Thymus (tissue), 11 donors: Measurements from ENCODE around the gene RPL36AL. TPM values are rescaled to one million over a fixed set of nuclear protein-coding genes. Genes with fewer than 3 reads are reported as not detected.
A peak's percentile ranks its signal among the peaks of the same experiment; 100 is the strongest.
"Not testable (repeated sequence)": the region's sequence is repeated elsewhere in the genome, so short reads cannot be mapped to it uniquely, and the experiment has no call there.

Experiments used
- DNase-seq, 9 donors: peaks; one replicate each; pipeline ENCODE4 v3.0.0-alpha.2; 2013; ENCODE audit warnings: low spot score in 9 of 9, low read depth in 6 of 9, missing footprints in 1 of 9
- H3K27ac ChIP-seq, 2 donors: one replicate each; pipeline ENCODE4 v1.5.1; 2013; ENCODE audit warnings: control low read depth in 1 of 2, low read depth in 1 of 2, low read length in 1 of 2, mild to moderate bottlenecking in 1 of 2, moderate library complexity in 1 of 2
- H3K27me3 ChIP-seq, 2 donors: one replicate each; pipeline ENCODE4 v1.5.1; 2013; ENCODE audit warnings: low read length in 1 of 2; ENCODE audit not compliant: control insufficient read depth in 2 of 2, insufficient read depth in 1 of 2
- H3K36me3 ChIP-seq, 2 donors: one replicate each; pipeline ENCODE4 v1.5.1; 2013; ENCODE audit warnings: low read length in 1 of 2, mild to moderate bottlenecking in 1 of 2, moderate library complexity in 1 of 2; ENCODE audit not compliant: control insufficient read depth in 2 of 2, insufficient read depth in 2 of 2
- H3K4me1 ChIP-seq, 2 donors: one replicate each; pipeline ENCODE4 v1.5.1; 2013; ENCODE audit warnings: low read length in 2 of 2; ENCODE audit not compliant: control insufficient read depth in 2 of 2, insufficient read depth in 2 of 2
- H3K4me3 ChIP-seq, 2 donors: one replicate each; pipeline ENCODE4 v1.5.1; 2013; ENCODE audit warnings: low read length in 2 of 2, control low read depth in 1 of 2, mild to moderate bottlenecking in 1 of 2
- H3K9me3 ChIP-seq, 2 donors: one replicate each; pipeline ENCODE4 v1.5.1; 2013; ENCODE audit warnings: low read length in 1 of 2, mild to moderate bottlenecking in 1 of 2; ENCODE audit not compliant: control insufficient read depth in 2 of 2, insufficient read depth in 1 of 2
- WGBS: extraction: QIAGEN DNeasy Blood & Tissue Kit; methylation state at CpG from one replicate; pipeline ENCODE4 v1.1.7; 2013; 5-methylcytosine and 5-hydroxymethylcytosine counted together
- polyA plus RNA-seq: library from polyadenylated mRNA; stranded (reverse); fragments of 200-250 nt; gene quantifications from one replicate; pipeline ENCODE4 v1.2.3, GENCODE V29; 2013
- total RNA-seq: library from RNA; stranded (reverse); fragments of 120-200 nt; gene quantifications from one replicate; pipeline ENCODE4 v1.2.4, GENCODE V29; 2013
- donor health status: healthy.

Gene RPL36AL
- total and polyA plus RNA-seq, 2 donors, result 307 to 619 TPM

- 90% methylated on average over 3 of the region's 3 CpGs for WGBS
Measured at GRCh38 chr14:49622022-49622607, 1.7 kb upstream of the RPL36AL start.

DNA sequence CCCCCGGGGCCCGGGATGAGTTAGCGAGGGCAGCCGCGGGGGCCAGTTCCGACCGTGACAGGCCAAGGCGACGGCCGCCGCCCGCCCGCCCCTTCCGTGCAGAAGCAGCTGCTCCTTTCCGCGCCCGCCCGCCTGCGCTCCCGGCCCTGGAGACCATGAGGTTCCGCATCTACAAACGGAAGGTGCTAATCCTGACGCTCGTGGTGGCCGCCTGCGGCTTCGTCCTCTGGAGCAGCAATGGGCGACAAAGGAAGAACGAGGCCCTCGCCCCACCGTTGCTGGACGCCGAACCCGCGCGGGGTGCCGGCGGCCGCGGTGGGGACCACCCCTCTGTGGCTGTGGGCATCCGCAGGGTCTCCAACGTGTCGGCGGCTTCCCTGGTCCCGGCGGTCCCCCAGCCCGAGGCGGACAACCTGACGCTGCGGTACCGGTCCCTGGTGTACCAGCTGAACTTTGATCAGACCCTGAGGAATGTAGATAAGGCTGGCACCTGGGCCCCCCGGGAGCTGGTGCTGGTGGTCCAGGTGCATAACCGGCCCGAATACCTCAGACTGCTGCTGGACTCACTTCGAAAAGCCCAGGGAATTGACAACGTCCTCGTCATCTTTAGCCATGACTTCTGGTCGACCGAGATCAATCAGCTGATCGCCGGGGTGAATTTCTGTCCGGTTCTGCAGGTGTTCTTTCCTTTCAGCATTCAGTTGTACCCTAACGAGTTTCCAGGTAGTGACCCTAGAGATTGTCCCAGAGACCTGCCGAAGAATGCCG, 872 bp upstream of the RPL36AL start:
- peak in 2 of 9 donors; percentile 40 to 43 for DNase-seq
- H3K4me1 ChIP-seq, result peaks cover 16 to 22% of the 10 kb centered on the region in 2 donors

More at GRCh38 chr14:49622022-49622607, 1.7 kb upstream of the RPL36AL start:
- Histone ChIP-seq H3K36me3 (peaks cover 18 to 20% of the 10 kb centered on the region in 2 donors), H3K4me3 (peak overlapping the region; percentile 74 to 96), H3K27ac (no peak overlapping the region), H3K4me1 (peaks cover 16 to 22% of the 10 kb centered on the region in 2 donors), H3K9me3 (no peaks in the 10 kb centered on the region), H3K27me3 (no peaks in the 10 kb centered on the region)
- DNase-seq, result no peak

DNA sequence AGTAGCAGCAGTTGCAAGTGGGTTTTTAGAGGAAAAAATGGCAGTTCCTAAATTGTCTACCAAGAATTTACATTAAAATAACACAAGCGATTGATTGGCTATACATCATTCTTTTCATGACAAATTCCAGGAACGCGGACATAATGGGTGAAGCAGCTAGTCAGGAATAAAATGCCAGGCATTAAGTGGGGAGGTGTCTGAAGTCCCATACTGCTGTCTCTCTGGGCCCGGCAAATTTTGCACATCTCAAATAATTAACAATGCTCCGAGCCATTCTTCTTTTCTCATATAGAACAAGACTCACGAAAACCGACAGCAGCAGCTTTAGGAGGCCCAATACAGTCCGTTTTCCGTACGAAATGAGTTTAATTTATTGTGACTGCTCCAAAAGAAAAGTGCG, 696 bp downstream of the RPL36AL start:
- DNase-seq, result peak in 1 of 9 donors; percentile 28
- peak overlapping the region; percentile 98 to 100 for H3K27ac ChIP-seq
- 5% methylated on average over 11 of the region's 11 CpGs for WGBS

More for the DNA sequence above, 872 bp upstream of the RPL36AL start:
- peak overlapping the region; percentile 98 to 100 for H3K27ac ChIP-seq
- H3K27me3 ChIP-seq, result no peaks in the 10 kb centered on the region
- H3K4me3 ChIP-seq, result peak overlapping the region; percentile 74 to 96
- no peaks in the 10 kb centered on the region for H3K9me3 ChIP-seq
- peaks cover 22 to 23% of the 10 kb centered on the region in 2 donors for H3K36me3 ChIP-seq
- WGBS, result 5% methylated on average over 65 of the region's 65 CpGs

DNA sequence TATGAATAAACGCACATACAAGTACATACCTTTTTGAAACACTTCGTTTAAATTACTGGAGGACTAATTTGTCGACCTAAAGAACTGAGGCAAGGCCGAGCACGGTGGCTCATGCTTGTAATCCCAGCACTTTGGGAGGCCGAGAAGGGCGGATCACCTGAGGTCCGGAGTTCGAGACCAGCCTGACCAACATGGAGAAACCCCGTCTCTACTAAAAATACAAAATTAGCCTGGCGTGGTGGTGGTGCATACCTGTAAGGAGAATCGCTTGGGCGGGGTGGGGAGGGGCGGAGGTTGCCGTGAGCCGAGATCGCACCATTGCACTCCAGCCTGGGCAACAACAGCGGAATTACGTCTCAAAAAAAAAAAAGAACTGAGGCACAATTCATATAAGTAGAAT, 1.2 kb downstream of the RPL36AL start:
- 90% methylated on average over 19 of the region's 19 CpGs for WGBS
- Histone ChIP-seq H3K36me3 (peaks cover 23 to 35% of the 10 kb centered on the region in 2 donors), H3K4me1 (peaks cover 16 to 22% of the 10 kb centered on the region in 2 donors), H3K4me3 (peak overlapping the region; percentile 74 to 96), H3K27ac (peak overlapping the region; percentile 18 to 98)
- H3K27me3 ChIP-seq, DNase-seq, H3K9me3 ChIP-seq: not testable (repeated sequence)

More for the DNA sequence above, 696 bp downstream of the RPL36AL start:
- peak overlapping the region; percentile 74 to 96 for H3K4me3 ChIP-seq
- no peaks in the 10 kb centered on the region for H3K27me3 ChIP-seq
- peaks cover 16 to 22% of the 10 kb centered on the region in 2 donors for H3K4me1 ChIP-seq
- no peaks in the 10 kb centered on the region for H3K9me3 ChIP-seq
- peaks cover 23 to 32% of the 10 kb centered on the region in 2 donors for H3K36me3 ChIP-seq

DNA sequence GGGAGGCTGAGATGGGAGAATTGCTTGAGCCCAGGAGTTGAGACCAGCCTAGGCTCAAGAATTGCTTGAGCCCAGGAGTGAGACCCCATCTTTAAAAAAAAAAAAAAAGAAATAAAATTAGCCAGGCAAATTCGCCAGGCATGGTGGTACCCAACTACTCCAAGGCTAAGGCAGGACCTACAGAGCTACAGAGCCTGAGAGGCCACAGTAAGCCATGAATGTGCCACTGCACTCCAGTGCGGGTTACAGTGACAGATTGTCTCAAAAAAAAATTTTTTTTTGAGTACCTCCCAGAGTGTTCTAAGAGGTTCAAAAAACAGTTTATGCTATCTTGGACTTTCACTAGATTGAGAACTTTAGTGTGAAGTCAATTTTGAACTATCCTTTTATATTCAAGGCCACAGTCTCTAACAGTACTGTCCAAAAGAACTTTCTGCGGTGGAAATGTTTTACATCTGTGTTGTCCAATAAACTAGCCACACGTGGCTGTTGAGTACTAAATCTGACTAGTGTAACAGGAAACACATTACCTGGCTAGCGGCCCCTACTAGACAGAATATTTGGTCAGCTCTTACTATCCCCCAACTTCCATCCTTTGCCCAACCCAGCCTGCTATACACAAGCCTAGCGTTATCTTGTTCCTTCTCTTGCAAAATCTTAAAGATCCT, 2.4 kb downstream of the RPL36AL start:
- Histone ChIP-seq H3K4me3 (no peak overlapping the region), H3K27ac (no peak overlapping the region), H3K36me3 (peaks cover 23 to 42% of the 10 kb centered on the region in 2 donors), H3K9me3 (no peaks in the 10 kb centered on the region), H3K4me1 (peaks cover 13 to 22% of the 10 kb centered on the region in 2 donors), H3K27me3 (no peaks in the 10 kb centered on the region)
- 98% methylated on average over 6 of the region's 6 CpGs for WGBS
- DNase-seq, result no peak

- Histone ChIP-seq H3K27ac (no peak overlapping the region), H3K27me3 (no peaks in the 10 kb centered on the region), H3K4me3 (no peak overlapping the region), H3K4me1 (peaks cover 4 to 11% of the 10 kb centered on the region in 2 donors), H3K36me3 (peaks cover 19 to 49% of the 10 kb centered on the region in 2 donors), H3K9me3 (no peaks in the 10 kb centered on the region)
- no peak for DNase-seq
- WGBS, result 98% methylated on average over 6 of the region's 6 CpGs
Measured at GRCh38 chr14:49615776-49616175, 4.7 kb downstream of the RPL36AL start.

GRCh38 chr14:49614196-49614595, 6.2 kb downstream of the RPL36AL start:
- DNase-seq, result no peak
- no peaks in the 10 kb centered on the region for H3K27me3 ChIP-seq
- H3K27ac ChIP-seq, result no peak overlapping the region
- no peak overlapping the region for H3K4me3 ChIP-seq
- H3K9me3 ChIP-seq, result no peaks in the 10 kb centered on the region
- peaks cover under 1 to 4% of the 10 kb centered on the region in 2 donors for H3K4me1 ChIP-seq
- peaks cover 18 to 55% of the 10 kb centered on the region in 2 donors for H3K36me3 ChIP-seq
- WGBS, result 95% methylated on average over 2 of the region's 2 CpGs

GRCh38 chr14:49612671-49613070, 7.8 kb downstream of the RPL36AL start:
- Histone ChIP-seq H3K27ac (no peak overlapping the region), H3K4me3 (no peak overlapping the region), H3K9me3 (no peaks in the 10 kb centered on the region), H3K36me3 (peaks cover 12 to 55% of the 10 kb centered on the region in 2 donors), H3K4me1 (no peaks in the 10 kb centered on the region), H3K27me3 (no peaks in the 10 kb centered on the region)
- DNase-seq, result no peak
- WGBS, result 99% methylated on average over 8 of the region's 8 CpGs

DNA sequence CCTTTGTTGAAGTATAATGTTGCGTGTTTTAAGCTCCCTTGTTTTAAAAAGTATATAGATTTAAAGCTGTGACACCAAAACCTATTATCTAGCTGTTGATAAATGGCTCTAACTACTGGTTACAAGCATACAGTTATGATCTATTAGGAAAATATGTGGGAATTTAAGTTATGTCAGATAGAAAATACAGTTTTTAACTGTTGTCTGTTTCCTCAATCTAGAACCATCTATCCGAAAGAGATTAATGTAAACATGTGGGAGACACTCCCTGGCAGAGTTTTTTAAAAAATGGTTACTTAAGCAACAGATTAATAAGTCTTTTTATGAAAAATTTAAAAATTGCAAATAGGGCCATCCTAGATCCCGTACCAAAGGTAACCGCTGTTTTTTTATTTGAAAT, 8.2 kb downstream of the RPL36AL start:
- Histone ChIP-seq H3K36me3 (peaks cover 9 to 53% of the 10 kb centered on the region in 2 donors), H3K27me3 (no peaks in the 10 kb centered on the region)
- WGBS, result 98% methylated on average over 4 of the region's 4 CpGs

More for the DNA sequence above, 8.2 kb downstream of the RPL36AL start:
- Histone ChIP-seq H3K9me3 (no peaks in the 10 kb centered on the region), H3K27ac (no peak overlapping the region), H3K4me1 (no peaks in the 10 kb centered on the region), H3K4me3 (no peak overlapping the region)
- no peak for DNase-seq
